Mucosa of descending colon (tissue), 3 donors: ENCODE data around the gene FAM217A. TPM values are rescaled to one million over a fixed set of nuclear protein-coding genes. Genes with fewer than 3 reads are reported as not detected.

Experiments
- ATAC-seq: fragments of 200-7000 bp; cut with Tn5 transposase; one replicate; pipeline ENCODE4 v1.9.1; 2020; ENCODE audit warnings: mild to moderate bottlenecking, moderate library complexity
- DNase-seq, 3 donors: peaks; one replicate each; pipeline ENCODE4 v3.0.0-alpha.2; 2020
- H3K36me3 ChIP-seq: fragments of 200-600 bp; one replicate; pipeline ENCODE4 v1.8.0; 2021; ENCODE audit warnings: low read depth, mild to moderate bottlenecking
- H3K4me1 ChIP-seq: fragments of 200-600 bp; one replicate; pipeline ENCODE4 v1.8.0; 2021; ENCODE audit warnings: low read depth, mild to moderate bottlenecking
- H3K4me3 ChIP-seq: fragments of 200-600 bp; one replicate; pipeline ENCODE4 v1.8.0; 2021; ENCODE audit warnings: mild to moderate bottlenecking
- H3K9me3 ChIP-seq: fragments of 200-600 bp; one replicate; pipeline ENCODE4 v1.8.0; 2021; ENCODE audit warnings: mild to moderate bottlenecking
- intact Hi-C, 2 donors: fragments of 100-400 bp; cut with DNase I in 1 of 2; cut with micrococcal nuclease in 1 of 2; formaldehyde crosslinking; loops; one replicate each; pipeline versions ENCODE4 v1.11.0 to v1.11.1; 2022; cut with DNase I, micrococcal nuclease
- total RNA-seq, 3 donors: library from RNA; stranded (reverse); fragmentation: NEBNext Ultra II Directional in 2 of 3; extraction: Animal tissue kit (Norgen Biotek cat#: 25700) in 2 of 3; gene quantifications; one replicate each; pipeline versions ENCODE4 v1.2.1 to v1.2.4, GENCODE V29; 2021 to 2023
- TF ChIP-seq, protein P1 (sequence below): fragments of 200-600 bp; IDR thresholded peaks from one replicate; pipeline ENCODE4 v1.8.0; 2022; ENCODE audit warnings: antibody characterized with exemption, mild to moderate bottlenecking
- donor health status: DM: no; HTN: no; CAD: no; lungs with moderate emphysema.
- donor health status: DM: no; HTN: no; CAD: no.
- donor health status: DM: no; HTN: yes; CAD: no.

FAM217A gene
- total RNA-seq, 3 donors from 2014 or later: not detected

DNA sequence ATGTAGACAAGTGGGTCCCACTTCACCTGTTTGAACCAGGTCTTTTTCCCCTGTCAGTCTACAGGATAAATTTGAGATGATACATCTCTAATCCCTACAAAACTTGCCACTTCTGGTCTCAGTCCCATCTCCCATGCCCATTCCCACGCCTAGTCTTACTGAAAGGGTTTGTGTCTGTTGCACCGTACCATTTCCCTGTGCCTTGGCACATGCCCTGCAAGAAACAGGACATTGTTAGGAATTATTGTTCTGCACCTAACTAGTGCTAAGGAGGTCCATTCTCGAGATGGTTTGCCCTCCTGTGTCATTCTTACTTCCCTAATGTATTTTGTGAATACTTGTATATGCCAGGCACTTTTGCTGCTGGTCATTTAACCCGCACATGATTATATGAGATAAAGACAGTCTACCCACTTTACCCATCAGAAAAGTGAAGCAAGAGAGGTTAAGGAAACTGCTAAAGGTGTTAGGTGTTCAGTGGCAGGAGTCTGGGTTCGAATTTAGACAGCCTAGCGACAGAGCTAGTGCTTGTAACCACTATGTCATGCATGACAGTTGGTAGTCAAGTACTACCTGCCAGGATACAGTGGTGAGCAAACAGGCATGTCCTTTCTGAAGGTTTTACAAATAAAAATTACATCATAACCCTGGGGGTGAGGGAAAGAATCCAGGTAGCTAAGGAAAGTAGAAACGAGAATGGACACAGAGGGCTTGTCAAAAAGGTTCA is 12.7 kb downstream of the FAM217A start:
- no peak overlapping the region for H3K4me3 ChIP-seq
- DNase-seq (no peak), ATAC-seq (peak; percentile 71)
- intact Hi-C loops: no loop called here
- H3K9me3 ChIP-seq: no peaks in the 10 kb centered on the region
- no peaks in the 10 kb centered on the region for H3K4me1 ChIP-seq
- TF ChIP-seq, protein P1, sequence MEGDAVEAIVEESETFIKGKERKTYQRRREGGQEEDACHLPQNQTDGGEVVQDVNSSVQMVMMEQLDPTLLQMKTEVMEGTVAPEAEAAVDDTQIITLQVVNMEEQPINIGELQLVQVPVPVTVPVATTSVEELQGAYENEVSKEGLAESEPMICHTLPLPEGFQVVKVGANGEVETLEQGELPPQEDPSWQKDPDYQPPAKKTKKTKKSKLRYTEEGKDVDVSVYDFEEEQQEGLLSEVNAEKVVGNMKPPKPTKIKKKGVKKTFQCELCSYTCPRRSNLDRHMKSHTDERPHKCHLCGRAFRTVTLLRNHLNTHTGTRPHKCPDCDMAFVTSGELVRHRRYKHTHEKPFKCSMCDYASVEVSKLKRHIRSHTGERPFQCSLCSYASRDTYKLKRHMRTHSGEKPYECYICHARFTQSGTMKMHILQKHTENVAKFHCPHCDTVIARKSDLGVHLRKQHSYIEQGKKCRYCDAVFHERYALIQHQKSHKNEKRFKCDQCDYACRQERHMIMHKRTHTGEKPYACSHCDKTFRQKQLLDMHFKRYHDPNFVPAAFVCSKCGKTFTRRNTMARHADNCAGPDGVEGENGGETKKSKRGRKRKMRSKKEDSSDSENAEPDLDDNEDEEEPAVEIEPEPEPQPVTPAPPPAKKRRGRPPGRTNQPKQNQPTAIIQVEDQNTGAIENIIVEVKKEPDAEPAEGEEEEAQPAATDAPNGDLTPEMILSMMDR: no peak
- no peaks in the 10 kb centered on the region for H3K36me3 ChIP-seq

DNA sequence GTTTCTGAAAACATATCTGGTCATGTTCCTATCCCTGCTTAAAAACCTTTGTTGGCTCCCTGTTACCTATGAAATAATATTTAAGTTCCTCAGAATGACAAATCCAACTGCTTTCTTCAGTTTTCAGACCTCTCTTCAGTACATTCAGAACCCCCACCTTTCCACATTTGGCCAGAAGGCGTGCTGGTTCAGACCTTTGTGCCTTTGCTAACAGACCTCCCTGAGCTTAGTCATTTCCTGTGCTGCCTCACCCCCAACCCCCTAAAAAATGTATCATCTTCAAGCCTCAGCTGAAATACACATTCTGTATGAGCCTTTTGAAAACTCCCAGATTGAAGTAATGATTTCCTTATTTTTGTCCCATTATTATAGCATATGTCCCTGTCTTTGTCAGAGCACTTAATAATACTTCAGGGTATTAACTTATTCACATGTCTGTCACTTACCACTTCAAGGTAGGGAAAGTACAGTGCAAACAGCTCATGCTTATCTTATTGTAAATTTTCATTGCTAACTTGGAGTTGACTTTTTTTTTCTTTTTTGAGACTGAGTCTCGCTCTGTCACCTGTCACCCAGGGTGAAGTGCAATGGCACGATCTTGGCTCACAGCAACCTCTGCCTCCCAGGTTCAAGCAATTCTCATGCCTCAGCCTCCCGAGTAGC is 19.7 kb downstream of the FAM217A start:
- no peaks in the 10 kb centered on the region for H3K4me1 ChIP-seq
- ATAC-seq: peak; percentile 53
- no peaks in the 10 kb centered on the region for H3K36me3 ChIP-seq
- no peak for DNase-seq
- H3K4me3 ChIP-seq: no peak overlapping the region
- no peaks in the 10 kb centered on the region for H3K9me3 ChIP-seq
- TF ChIP-seq, protein P1: no peak
- intact Hi-C loops: no loop called here

DNA sequence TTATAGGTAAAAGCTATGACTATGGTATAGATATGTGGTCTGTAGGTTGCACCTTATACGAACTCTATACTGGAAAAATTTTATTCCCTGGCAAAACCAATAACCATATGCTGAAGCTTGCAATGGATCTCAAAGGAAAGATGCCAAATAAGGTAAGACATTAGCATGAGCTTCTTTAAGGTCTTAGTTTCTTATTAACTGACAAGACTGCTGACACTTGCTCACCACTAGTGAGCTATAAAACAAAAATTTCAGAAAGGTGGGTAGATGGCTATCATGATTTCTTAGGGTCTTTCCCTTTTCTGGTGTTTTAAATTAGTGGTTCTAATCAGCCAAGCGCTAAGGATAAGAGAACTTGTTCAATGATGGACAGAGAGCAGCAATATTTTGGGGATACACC is 21.9 kb downstream of the FAM217A start:
- H3K4me1 ChIP-seq: no peaks in the 10 kb centered on the region
- intact Hi-C loops: no loop called here
- no peaks in the 10 kb centered on the region for H3K9me3 ChIP-seq
- H3K36me3 ChIP-seq: no peaks in the 10 kb centered on the region
- TF ChIP-seq, protein P1: no peak
- no peak overlapping the region for H3K4me3 ChIP-seq
- DNase-seq (no peak), ATAC-seq (no peak)

- DNase-seq: peak in 1 of 3 donors; percentile 66
- intact Hi-C loops: no loop called here
- no peaks in the 10 kb centered on the region for H3K36me3 ChIP-seq
- H3K4me1 ChIP-seq: no peaks in the 10 kb centered on the region
- H3K4me3 ChIP-seq: no peak overlapping the region
- peak; percentile 88 for ATAC-seq
- TF ChIP-seq, protein P1: peak; percentile 18
- no peaks in the 10 kb centered on the region for H3K9me3 ChIP-seq
Observed at GRCh38 chr6:4055420-4056041, 23.4 kb downstream of the FAM217A start.

GRCh38 chr6:4049246-4049645 is 29.7 kb downstream of the FAM217A start:
- TF ChIP-seq, protein P1: no peak
- Histone ChIP-seq H3K4me1 (no peaks in the 10 kb centered on the region), H3K36me3 (no peaks in the 10 kb centered on the region), H3K9me3 (no peaks in the 10 kb centered on the region), H3K4me3 (no peak overlapping the region)
- DNase-seq (no peak), ATAC-seq (no peak)
- intact Hi-C loops: no loop called here
